HG03520 (cell line): ENCODE data around the gene SIAH3.
"Not testable (repeated sequence)": the region's sequence is repeated elsewhere in the genome, so short reads cannot be mapped to it uniquely, and the experiment has no call there.

Experiments used
- ATAC-seq: cut with Tn5 transposase; IDR thresholded peaks from one replicate; pipeline ENCODE4 v1.9.1; 2021; ENCODE audit warnings: mild to moderate bottlenecking, moderate library complexity; ENCODE audit not compliant: unreplicated experiment

SIAH3 gene, protein sequence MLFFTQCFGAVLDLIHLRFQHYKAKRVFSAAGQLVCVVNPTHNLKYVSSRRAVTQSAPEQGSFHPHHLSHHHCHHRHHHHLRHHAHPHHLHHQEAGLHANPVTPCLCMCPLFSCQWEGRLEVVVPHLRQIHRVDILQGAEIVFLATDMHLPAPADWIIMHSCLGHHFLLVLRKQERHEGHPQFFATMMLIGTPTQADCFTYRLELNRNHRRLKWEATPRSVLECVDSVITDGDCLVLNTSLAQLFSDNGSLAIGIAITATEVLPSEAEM

DNA sequence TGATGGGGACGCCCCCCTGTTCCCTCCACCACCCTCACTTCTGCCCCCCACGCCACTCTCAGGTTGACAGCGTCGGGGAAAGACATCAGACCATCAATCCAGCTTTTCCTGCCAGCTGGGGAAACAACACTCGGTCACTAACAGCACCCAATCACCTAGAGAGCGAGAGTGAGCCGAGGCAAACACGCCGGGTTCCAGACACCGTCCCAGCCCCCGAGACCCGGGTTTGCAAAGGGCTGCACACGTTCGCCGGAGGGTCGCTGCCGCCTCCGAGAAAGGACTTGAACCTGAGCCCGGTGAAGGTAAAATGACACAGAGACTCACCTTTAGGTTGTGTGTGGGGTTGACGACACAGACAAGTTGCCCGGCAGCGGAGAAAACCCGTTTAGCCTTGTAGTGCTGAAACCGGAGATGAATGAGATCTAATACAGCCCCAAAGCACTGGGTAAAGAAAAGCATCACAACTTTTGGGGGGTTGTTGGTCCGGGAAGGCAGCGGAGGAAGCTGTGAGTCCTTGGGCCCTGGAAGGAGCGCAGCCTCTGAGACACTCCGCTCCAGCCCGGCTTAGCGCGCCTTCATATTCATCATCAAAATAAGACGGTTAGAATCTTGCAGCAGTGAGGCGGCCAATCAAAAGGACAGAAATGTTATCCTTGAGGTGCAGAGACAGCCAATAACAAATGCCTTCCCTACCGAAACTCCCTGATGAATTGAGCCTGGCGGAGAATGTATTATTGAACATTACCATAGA, at the start of gene SIAH3:
Gene SIAH3 (minus strand): TSS at position 583 of the 751 bp plus-strand sequence. CDS start 124 bp downstream, at position 459.
- no peak for ATAC-seq

DNA sequence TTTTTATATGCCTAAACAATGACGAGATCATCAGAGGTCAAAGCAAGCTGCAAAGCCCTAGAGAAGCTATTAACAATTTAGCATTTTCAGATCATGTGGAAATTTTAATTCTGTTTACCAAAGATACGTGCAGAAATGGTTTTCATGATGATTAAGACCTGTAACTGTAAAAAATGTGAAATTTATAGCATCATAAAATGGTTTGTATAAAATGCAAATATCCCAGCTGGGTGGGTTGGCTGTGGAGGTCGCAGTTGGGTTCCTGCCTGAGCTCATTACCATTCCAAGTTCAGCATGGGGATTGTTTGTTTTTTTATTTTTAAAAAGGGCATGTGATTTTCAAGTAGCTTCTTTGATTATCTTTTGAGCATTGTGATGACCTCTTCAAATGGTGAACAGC, 47.9 kb upstream of the SIAH3 start:
- ATAC-seq, result no peak

DNA sequence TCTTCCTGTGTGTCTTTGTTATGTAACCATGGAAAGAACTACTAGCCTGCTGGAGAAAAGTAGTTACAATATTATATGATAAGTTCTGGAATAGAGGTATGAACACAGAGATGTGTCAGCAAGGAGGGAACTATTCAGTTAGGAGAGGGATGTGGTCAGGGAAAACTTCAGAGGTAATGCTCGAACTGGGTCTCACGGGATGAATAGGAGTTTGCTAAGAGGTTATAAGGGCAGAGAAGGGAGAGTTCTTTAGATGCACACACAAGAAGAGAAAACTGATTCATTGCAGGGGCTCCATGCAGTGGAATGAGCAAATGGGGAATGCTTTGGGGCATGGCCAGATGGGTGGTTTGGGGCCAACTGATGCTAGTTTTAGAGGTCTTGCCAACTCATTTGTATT, 46.0 kb upstream of the SIAH3 start:
- ATAC-seq, result no peak

DNA sequence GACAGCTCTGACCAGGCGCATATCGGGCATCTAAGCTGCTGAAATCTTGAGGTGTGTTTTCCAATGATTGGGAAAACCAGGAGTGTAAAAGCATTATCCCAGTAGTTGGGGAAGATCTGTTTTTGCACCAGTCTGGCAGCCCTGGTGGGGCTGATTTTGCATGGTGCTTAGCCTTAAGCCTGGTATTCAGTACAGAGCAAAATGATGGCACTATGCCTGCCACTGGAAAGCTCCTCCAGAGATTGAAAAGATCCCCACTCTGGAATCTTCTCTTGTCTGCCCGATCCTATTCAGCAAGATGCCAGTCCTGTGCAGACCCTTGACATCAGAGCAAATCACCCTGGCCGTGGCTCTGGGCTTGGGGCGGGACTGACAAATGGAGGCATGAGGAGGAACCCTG, 44.7 kb upstream of the SIAH3 start:
- no peak for ATAC-seq

DNA sequence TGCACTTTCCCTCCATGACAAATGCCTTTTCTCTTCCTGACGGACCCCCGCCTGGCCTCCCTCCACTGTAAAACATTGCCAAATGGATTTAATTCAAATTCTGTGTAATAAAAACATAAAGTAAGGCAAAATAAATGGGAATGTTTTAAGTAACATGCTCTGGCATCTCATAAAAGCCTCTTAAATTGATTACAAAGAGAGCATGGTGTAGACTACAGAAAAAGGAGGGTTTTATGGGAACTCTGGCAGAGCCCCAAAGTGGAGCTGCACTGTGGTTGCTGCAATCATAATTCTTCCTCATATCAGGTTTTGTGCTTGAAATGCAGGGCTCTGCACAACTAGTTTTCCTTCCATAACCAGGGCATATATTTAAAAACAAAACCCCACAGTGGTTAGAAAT, 44.3 kb upstream of the SIAH3 start:
- no peak for ATAC-seq

DNA sequence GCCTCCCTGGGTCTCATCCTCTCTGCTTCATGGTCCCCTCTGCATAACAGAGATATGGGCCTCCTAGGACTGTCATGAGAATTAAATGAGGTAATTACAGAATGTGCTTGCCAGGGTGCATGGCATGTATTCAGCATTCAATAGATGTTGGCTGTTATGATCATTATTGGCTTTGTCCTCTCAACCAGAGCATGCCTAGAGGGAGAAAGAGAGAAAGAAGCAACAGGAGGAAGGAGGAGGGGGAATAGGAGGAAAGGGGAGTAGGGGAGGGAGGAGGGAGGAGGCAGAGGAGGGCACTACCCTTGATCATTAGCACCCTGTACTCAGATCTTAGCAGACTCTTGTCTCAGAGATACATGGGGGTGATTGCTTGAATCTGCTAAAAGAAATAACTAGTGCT, 41.0 kb upstream of the SIAH3 start:
- no peak for ATAC-seq

DNA sequence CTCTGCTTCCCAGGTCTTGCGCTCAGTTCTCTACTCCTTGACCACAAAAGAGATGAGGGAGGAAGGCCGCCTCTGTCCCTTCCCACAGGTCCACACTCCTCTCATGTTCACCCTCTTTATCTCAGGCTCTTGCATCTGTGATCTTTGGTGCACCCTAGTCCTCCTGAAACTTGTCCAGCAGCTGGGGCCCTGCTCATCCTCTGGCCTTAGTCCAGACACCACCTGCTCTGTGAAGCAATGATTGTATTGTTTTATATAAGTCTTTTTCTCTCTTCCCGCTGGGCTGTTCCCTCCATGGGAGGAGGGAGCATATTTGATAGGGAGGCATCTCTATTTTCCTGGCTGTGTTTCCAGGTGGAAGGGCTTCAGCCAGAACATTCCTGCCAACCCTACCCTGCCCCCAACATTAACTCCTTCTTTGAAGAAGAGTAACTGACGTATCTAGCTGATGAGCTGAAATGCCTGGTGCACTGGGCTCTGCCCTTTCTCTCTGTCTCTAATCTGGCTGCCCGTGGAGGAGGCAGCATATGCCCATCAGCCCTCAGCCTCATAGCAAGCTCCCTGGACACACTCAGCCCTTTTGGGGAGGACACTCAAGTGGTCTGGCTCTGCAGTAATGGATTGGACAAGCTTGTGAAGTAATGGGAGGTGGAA, 38.2 kb upstream of the SIAH3 start:
- ATAC-seq, result no peak

DNA sequence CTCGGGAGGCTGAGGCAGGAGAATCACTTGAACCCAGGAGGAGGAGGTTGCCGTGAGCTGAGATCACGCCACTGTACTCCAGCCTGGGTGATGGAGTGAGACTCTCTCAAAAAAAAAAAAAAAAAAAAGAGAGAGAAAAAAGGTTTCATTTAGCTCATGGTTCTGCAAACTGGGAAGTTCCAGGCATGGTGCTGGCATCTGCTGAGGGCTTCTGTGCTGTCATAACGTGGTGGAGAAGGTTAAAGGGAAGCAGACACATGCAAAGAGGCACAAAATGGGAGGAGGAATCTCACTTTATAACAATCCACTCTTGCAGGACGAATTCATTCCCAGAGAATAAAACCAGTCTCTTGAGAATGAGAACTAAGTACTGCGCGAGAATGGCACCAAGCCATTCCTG, 34.9 kb upstream of the SIAH3 start:
- ATAC-seq, result no peak

DNA sequence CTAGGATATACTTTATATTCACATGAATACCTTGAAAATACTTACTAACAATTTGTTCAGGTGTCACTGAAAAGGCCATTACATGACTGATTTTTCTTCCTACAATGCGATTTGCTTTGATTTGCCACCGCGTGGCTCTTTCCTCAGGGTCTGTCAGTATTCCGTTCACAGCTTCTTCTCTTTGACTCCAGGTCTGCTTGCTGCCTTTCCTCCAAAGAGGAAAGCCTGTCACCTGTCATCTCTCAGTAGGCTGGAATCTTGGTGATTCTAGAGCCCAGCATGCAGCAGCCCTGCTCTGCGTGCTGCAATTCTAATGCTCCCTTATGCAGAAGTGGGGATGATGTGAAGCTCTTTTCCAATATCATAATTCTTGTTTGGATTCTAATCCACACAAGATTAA, 33.6 kb upstream of the SIAH3 start:
- no peak for ATAC-seq

DNA sequence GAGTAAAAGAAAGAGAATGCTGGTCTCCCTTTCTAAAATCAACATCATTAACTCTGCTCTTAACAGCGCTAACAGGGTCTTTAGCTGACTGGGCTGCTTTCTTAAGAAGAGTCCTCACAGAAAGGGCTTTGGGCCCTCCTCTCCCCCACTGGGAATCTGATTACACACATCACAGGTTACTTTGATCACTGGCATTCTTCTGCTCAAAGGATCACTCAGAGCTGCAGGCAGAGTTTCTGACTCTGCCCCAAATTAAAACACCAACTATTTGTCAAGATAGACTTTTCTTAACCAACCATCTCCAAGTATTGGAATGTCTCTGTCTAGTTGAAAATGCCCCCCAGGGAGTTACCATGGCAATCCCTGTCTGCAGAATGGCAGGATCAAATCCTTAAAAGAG, 31.1 kb upstream of the SIAH3 start:
- ATAC-seq, result no peak

DNA sequence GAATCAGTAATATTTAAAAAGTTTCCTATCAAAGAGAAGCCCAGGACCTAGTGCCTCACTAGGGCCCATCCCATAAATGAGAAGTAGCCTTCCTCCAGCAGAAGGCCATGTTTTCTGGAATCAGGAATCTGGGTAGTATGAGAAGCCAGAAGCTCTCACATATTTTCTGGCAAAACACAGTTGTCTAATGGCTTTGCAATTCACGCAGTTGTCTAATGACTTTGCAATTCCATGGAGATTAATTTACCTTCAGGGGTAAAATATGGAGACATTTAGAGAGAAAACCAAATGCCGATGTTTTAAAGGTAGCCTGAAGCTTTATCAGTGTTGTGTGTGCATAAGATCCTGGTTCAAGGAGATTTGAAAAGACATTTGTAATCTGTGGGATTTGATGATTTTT, 29.8 kb upstream of the SIAH3 start:
- ATAC-seq, result no peak

DNA sequence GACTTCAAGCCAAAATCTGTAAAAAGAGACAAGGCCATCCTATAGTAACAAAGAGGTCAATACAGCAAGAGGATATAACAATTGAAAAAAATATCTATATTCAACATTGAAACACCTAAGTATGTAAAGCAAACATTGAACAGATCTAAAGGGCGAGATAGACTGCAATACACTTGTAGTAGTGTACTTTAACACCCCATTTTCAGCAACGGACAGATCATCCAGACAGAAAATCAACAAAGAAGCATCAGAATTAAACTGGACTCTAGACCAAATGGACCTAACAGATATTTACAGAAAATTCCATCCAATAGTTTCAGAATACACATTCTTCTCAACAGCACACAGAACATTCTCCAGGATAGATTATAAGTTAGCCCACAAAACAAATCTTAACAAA, 28.7 kb upstream of the SIAH3 start:
- ATAC-seq, result no peak

DNA sequence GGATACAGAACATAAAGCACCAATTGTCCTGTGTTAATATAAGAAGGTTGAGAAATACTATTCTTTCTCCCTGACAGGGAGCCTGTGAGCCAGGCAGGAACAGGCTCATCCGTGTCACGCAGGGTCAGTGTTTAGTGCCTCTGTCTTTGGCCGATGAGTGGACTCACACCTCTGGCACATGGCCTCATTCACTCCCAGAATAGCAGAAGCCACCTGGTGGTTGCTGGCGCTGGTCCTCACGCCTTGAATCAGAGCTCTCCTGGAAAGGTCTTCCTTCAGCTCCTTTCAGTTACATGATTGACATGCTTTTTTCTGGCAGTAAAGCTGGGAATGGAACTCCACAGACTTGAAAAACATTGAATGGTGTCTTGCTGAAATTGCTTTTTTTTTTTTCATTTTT, 28.1 kb upstream of the SIAH3 start:
- ATAC-seq, result no peak

DNA sequence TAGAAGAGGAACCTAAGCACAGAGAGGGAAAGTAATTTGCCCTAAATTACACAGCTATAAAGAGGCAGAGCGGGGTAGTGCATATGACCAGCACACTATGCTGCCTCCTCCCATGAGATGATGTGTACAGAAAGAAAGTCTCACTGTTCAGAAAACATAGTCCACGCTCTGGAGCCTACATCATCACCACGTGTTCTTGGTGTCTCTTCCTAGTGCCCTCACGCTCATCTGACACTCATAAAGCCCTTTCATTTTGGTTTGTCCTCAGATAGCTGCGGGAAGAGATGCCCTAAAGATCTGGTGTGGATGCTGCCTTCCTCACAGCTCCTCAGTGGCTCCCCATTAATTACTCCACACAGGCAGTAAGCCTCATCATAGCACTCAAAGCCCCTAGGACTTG, 27.4 kb upstream of the SIAH3 start:
- ATAC-seq, result no peak

DNA sequence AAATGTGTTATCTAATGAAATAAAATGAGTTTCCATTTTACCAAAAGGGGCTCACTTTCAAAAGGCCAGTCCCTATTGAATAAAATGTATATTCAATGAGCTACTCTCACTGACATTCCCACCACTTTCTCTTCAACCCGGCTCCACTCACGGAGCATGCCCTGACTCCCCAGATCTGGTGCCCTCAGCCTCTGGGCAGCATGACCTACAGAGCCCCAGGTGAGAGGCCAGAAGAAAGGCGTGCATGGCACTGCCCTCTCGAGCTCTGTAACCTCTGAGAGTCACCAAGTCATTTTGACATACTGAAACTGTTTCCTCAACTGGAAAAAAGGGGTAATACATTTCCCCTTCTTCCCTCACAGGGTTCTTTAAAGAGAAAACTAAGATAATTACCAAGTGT, 25.2 kb upstream of the SIAH3 start:
- no peak for ATAC-seq

DNA sequence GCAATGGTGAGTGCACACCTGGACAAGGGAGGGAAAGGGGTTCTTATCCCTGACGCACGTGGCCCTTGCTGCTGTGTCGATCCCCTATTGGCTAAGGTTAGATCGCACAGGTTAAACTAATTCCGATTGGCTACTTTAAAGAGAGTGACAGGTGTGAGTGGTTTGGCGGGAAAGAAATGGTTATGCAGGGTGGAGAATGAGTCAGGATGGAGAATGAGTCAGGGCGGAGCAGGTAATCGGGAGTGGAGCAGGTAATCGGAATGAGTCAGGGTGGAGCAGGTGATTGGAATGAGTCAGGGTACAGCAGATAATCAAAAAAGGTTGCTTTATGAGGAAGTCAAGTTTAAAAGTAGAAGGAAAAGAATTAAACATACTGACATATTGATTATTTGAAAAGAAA, 24.4 kb upstream of the SIAH3 start:
- no peak for ATAC-seq

DNA sequence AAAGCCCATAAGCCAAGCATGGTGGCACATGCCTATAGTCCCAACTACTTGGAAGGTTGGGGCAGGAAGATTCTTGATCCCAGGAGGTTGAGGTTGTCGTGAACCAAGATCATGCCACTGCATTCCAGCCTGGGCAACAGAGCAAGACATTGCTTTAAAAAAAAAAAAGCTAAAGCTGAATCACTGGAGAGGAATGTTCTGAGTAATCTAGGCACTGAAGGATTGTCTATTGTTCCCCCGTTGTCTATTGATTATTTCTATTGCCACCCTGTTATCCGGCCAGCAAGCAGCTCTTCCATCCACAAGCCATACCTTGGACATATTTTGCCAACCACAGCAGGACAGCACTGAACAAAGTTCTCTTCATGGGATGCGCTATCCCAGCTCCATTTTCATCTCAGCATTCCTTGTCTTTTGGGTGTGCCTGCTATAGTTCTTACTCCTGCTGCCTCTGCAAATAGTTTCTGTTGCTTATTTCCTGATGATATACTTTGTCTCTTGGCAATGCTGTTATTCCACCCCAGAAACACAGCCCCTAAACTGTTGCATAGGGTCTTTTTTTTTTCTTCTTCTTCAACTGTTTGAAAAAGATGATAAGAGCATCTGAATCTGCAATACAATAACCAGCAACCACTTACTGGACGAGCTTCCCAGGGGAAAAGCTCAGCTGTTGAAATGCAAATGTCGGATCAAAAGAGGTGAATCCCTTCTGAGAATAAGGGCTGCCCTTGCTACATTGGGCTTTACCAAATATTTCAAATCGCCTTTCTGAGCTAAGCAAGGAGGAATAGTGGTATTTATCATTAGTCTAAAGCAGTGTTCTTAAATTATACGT, 22.2 kb upstream of the SIAH3 start:
- ATAC-seq, result no peak

DNA sequence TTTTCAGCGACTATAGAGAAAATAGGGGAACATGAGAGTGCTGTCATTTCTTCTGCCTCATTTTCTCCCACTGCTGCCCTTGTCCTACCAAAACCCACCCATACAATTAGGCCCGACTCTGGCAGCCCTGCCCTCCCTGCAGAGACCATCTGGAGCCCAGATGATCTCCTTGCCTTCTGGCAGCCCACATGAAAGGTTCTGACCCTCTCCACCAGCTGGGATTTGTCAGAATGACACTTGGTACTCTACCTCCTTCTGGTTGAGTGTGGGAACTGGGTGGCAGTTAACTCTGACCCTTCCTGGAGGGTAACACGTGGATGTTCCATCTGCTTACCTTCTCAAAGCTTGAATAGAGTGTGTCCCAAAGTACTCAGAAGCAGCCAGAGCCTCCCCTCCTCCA, 21.0 kb upstream of the SIAH3 start:
- no peak for ATAC-seq

DNA sequence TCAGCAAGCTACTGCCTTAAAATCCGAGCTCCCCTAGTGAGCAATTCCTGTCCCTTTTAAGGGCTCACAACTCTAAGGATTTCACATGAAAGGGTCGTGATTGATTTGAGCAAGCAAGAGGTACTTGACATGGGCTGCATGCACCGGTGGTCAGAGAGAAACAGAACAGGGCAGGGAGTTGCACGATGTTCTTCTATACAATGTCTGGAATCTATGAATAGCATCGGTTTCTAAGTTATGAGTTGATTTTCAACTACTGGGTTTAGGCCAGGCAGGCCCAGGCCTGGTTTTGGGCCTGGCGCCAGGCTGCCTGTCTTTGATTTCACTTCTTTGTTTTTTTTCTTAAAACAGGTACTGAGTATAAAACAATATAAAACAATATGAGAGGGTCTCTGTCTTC, 19.6 kb upstream of the SIAH3 start:
- not testable (repeated sequence) for ATAC-seq

DNA sequence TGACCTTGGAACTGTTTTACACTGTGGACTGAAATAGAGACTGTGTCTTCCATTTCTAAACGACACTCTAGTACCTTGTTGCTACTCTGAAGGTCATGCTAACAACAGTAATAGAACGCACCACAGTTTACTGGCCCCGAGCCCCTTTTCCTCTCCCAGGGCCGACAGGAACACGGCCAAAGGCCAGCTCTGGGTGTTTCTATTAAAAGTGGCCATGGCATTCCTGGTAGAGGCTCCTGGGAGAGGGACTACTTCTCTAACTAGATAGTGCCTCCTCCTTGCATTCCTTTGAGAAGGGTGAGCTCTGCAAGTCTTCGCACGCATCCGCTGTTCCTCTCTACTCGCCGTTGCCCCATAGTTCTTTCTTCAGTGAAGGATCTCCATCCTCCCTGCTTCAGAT, 18.7 kb upstream of the SIAH3 start:
- no peak for ATAC-seq

DNA sequence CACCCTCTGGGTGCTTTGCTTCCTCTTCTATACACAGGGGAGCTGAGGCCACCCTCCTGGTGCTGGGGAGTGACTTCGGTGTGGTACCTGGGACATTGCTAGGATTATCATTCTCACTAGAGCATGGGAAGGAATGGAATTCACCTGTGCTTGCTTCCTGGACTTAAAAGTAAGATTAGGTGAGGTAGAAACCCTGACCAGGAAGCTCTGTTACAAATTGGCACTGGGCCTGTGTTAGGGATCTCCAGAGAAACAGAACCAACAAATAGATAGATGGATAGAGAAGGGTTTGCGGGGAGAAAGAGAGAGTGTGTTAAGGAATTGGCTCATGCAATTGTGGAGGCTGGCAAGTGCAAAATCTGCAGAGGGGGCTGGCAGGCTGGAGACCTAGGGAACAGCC, 13.9 kb upstream of the SIAH3 start:
- no peak for ATAC-seq
